B cell (primary cell): Measurements from ENCODE around the gene COG5. TPM values are rescaled to one million over a fixed set of nuclear protein-coding genes. Genes with fewer than 3 reads are reported as not detected.

ENCODE experiments used
- ATAC-seq: fragments of 200-7000 bp; cut with Tn5 transposase; one replicate; pipeline ENCODE4 v1.10.0; 2021; ENCODE audit warnings: low read depth, mild to moderate bottlenecking, moderate number of reproducible peaks, moderate library complexity
- CTCF ChIA-PET: fragments of 350-600 bp; sonication (Branson Sonifier 250); formaldehyde crosslinking; loops from one replicate; lab custom pipeline; 2021; ENCODE audit warnings: antibody characterized with exemption, inconsistent platforms; lab: Charles Lee
- POLR2A ChIA-PET: fragments of 350-600 bp; sonication (Branson Sonifier 250); formaldehyde crosslinking; loops from one replicate; lab custom pipeline; 2021; ENCODE audit warnings: antibody characterized with exemption; lab: Charles Lee
- DNase-seq: peaks from one replicate; pipeline ENCODE4 v3.0.0; 2013
- H2AFZ ChIP-seq: 2 replicates; pipeline ENCODE4 v1.6.1; 2012; ENCODE audit warnings: mild to moderate bottlenecking, low read depth, low read length; ENCODE audit not compliant: insufficient read depth, poor library complexity, severe bottlenecking
- H3K27ac ChIP-seq, 2 donors: 1 replicate in 1 of 2; 2 replicates in 1 of 2; pipeline ENCODE4 v1.5.1; 2012 to 2013; ENCODE audit warnings: low read length in 2 of 2, mild to moderate bottlenecking in 2 of 2, moderate library complexity in 1 of 2
- H3K27me3 ChIP-seq, 4 experiments: fragments of 200-600 bp in 1 of 4; sonication (generic) in 1 of 4; replicated peaks in 1 of 4; 1 replicate in 2 of 4; 2 replicates in 2 of 4; pipeline versions ENCODE4 v1.6.1 to v1.7.0; 2013 to 2016; ENCODE audit warnings: low read length in 3 of 4, mild to moderate bottlenecking in 2 of 4, mixed read lengths in 1 of 4, moderate library complexity in 1 of 4; ENCODE audit not compliant: insufficient read depth in 4 of 4, control insufficient read depth in 3 of 4; ENCODE audit errors: control extremely low read depth in 1 of 4
- H3K36me3 ChIP-seq, 2 experiments: replicated peaks in 1 of 2; 1 replicate in 1 of 2; 2 replicates in 1 of 2; pipeline versions ENCODE4 v1.6.1 to v1.7.1; 2013; ENCODE audit warnings: low read length in 1 of 2; ENCODE audit not compliant: insufficient read depth in 2 of 2, control insufficient read depth in 1 of 2; ENCODE audit errors: control extremely low read depth in 1 of 2, extremely low read depth in 1 of 2
- H3K4me1 ChIP-seq, 2 donors: fragments of 200-600 bp in 1 of 2; sonication (generic) in 1 of 2; 1 replicate in 1 of 2; 2 replicates in 1 of 2; pipeline versions ENCODE4 v1.5.1 to v1.6.1; 2013 to 2017; ENCODE audit warnings: low read length in 2 of 2; ENCODE audit not compliant: control insufficient read depth in 2 of 2, insufficient read depth in 2 of 2
- H3K4me2 ChIP-seq: replicated peaks from 2 replicates; pipeline ENCODE3; 2012; ENCODE audit warnings: mild to moderate bottlenecking, low read depth, low read length; ENCODE audit not compliant: poor library complexity, severe bottlenecking
- H3K4me3 ChIP-seq, 5 experiments: fragments of 200-600 bp in 1 of 5; sonication (generic) in 1 of 5; 1 replicate in 3 of 5; 2 replicates in 2 of 5; pipeline versions ENCODE4 v1.5.1 to v1.7.0; 2011 to 2016; ENCODE audit warnings: low read length in 4 of 5, mild to moderate bottlenecking in 4 of 5, low read depth in 2 of 5, control low read depth in 1 of 5, moderate library complexity in 1 of 5; ENCODE audit not compliant: insufficient read depth in 1 of 5; ENCODE audit errors: control extremely low read depth in 1 of 5, extremely low read depth in 1 of 5
- H3K79me2 ChIP-seq: fragments of 200-600 bp; sonication (generic); one replicate; pipeline ENCODE4 v1.6.0; 2016; ENCODE audit warnings: low read length; ENCODE audit not compliant: control insufficient read depth, insufficient read depth
- H3K9ac ChIP-seq: fragments of 200-600 bp; sonication (generic); 2 replicates; pipeline ENCODE4 v1.6.1; 2017; ENCODE audit warnings: mild to moderate bottlenecking, low read length, moderate library complexity
- H3K9me3 ChIP-seq, 3 donors: one replicate each; pipeline versions ENCODE4 v1.6.1 to v1.7.1; 2013; ENCODE audit warnings: low read length in 2 of 3; ENCODE audit not compliant: control insufficient read depth in 2 of 3, insufficient read depth in 1 of 3; ENCODE audit errors: control extremely low read depth in 1 of 3
- H4K20me1 ChIP-seq: 2 replicates; pipeline ENCODE4 v1.6.0; 2012; ENCODE audit warnings: mild to moderate bottlenecking, low read length; ENCODE audit not compliant: insufficient read depth, control insufficient read depth, poor library complexity, severe bottlenecking
- H3K27ac Mint-ChIP-seq: one replicate; pipeline ENCODE4 v1.8.0; 2021; ENCODE audit warnings: mixed read lengths
- H3K27me3 Mint-ChIP-seq: one replicate; pipeline ENCODE4 v1.8.0; 2021; ENCODE audit warnings: mixed read lengths
- H3K4me1 Mint-ChIP-seq: one replicate; pipeline ENCODE4 v1.8.0; 2021; ENCODE audit warnings: mixed read lengths
- H3K4me3 Mint-ChIP-seq: one replicate; pipeline ENCODE4 v1.8.0; 2021; ENCODE audit warnings: mixed read lengths
- H3K9me3 Mint-ChIP-seq: one replicate; pipeline ENCODE4 v1.8.0; 2022; ENCODE audit warnings: mixed read lengths; ENCODE audit not compliant: insufficient read depth
- EZH2 ChIP-seq: IDR thresholded peaks from 2 replicates; pipeline ENCODE4 v1.6.1; 2012; ENCODE audit warnings: borderline replicate concordance, low read depth, mild to moderate bottlenecking, moderate library complexity, low read length; ENCODE audit not compliant: insufficient read depth, poor library complexity, severe bottlenecking
- WGBS: methylation state at CpG from one replicate; pipeline ENCODE4 v1.1.5; 2013; ENCODE audit warnings: missing lambda C conversion rate; ENCODE audit not compliant: insufficient coverage; 5-methylcytosine and 5-hydroxymethylcytosine counted together
- intact Hi-C: fragments of 100-400 bp; cut with micrococcal nuclease; formaldehyde crosslinking; loops from one replicate; pipeline ENCODE4 v1.10.0; 2022
- polyA plus RNA-seq: library from polyadenylated mRNA; depleted of rRNA; stranded (reverse); fragments of >200 nt; gene quantifications from 2 replicates; pipeline ENCODE4 v1.2.3, GENCODE V29; 2012
- total RNA-seq, 2 donors: library from RNA; stranded (reverse); fragments of 120-200 nt in 1 of 2; gene quantifications; 1 replicate in 1 of 2; 2 replicates in 1 of 2; pipeline versions ENCODE4 v1.2.3 to v1.2.4, GENCODE V29; 2013 to 2022
- TF ChIP-seq, protein P1 (sequence below): fragments of 200-600 bp; IDR thresholded peaks from one replicate; pipeline ENCODE4 v1.8.0; 2022; ENCODE audit warnings: antibody characterized with exemption, mild to moderate bottlenecking

Gene COG5
- total and polyA plus RNA-seq, 2 donors (not counting 1 experiment from before 2014, with no cell fraction given) = 7.0 to 73.0 TPM

GRCh38 chr7:107304063-107304462, 259.7 kb downstream of the COG5 start:
- Mint-ChIP-seq H3K4me3 (no peak overlapping the region), H3K27me3 (no peaks in the 10 kb centered on the region), H3K27ac (no peak overlapping the region), H3K4me1 (no peaks in the 10 kb centered on the region), H3K9me3 (no peaks in the 10 kb centered on the region)
- TF ChIP-seq, protein P1, sequence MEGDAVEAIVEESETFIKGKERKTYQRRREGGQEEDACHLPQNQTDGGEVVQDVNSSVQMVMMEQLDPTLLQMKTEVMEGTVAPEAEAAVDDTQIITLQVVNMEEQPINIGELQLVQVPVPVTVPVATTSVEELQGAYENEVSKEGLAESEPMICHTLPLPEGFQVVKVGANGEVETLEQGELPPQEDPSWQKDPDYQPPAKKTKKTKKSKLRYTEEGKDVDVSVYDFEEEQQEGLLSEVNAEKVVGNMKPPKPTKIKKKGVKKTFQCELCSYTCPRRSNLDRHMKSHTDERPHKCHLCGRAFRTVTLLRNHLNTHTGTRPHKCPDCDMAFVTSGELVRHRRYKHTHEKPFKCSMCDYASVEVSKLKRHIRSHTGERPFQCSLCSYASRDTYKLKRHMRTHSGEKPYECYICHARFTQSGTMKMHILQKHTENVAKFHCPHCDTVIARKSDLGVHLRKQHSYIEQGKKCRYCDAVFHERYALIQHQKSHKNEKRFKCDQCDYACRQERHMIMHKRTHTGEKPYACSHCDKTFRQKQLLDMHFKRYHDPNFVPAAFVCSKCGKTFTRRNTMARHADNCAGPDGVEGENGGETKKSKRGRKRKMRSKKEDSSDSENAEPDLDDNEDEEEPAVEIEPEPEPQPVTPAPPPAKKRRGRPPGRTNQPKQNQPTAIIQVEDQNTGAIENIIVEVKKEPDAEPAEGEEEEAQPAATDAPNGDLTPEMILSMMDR = no peak
- TF ChIP-seq EZH2 = no peak
- WGBS = no CpG with 5 or more reads among the region's 1 CpG
- CTCF ChIA-PET = no interaction called here
- ATAC-seq (no peak), DNase-seq (no peak)
- Histone ChIP-seq H3K27me3 (no peaks in the 10 kb centered on the region), H2AFZ (no peak overlapping the region), H3K9me3 (no peaks in the 10 kb centered on the region), H3K36me3 (peaks cover 0 to 4% of the 10 kb centered on the region in 2 experiments), H3K9ac (no peak overlapping the region), H3K4me1 (no peaks in the 10 kb centered on the region), H3K4me3 (no peak overlapping the region), H3K79me2 (no peaks in the 10 kb centered on the region), H3K4me2 (no peak overlapping the region), H4K20me1 (no peaks in the 10 kb centered on the region), H3K27ac (no peak overlapping the region)
- POLR2A ChIA-PET = interaction anchor here (0.6 kb wide), 1 partner anchor 10 kb away, joined by 9 read pairs; no protein-coding TSS in a partner anchor
- intact Hi-C loops = no loop called here

DNA sequence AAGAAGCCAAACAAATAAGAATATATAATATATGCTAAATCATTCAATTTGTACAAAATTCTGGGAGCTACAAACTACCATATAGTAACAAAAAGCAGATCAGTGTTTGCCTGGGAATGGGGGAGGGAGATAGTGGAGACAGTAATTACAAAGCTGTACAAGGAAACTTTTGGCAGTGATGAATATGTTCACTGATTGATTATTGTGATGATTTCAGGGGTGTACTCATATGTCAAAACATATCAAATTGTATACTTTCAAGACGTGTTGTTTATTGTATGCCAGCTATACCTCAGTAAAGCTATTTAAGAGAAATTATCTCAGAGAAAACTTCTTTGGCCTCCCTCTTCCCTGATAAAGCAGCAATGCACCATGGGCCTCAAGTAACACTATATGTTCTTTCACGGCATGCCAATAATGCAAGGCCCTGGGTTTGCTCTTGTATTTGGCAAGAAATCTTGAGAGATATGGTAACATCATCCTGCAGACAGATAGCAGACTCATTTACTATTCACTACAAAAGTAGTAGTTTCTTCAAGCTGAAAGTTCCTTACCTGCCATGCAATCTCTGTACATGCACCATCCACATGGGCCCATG, 261.4 kb downstream of the COG5 start:
- no peak for DNase-seq
- Histone ChIP-seq H3K9ac (no peak overlapping the region), H3K27ac (no peak overlapping the region), H3K79me2 (no peaks in the 10 kb centered on the region), H3K36me3 (peaks cover 0 to 4% of the 10 kb centered on the region in 2 experiments), H3K4me3 (no peak overlapping the region), H3K4me1 (no peaks in the 10 kb centered on the region), H3K9me3 (no peaks in the 10 kb centered on the region), H3K4me2 (no peak overlapping the region), H2AFZ (no peak overlapping the region), H4K20me1 (no peaks in the 10 kb centered on the region), H3K27me3 (no peaks in the 10 kb centered on the region)
- no CpG with 5 or more reads among the region's 2 CpGs for WGBS
- POLR2A ChIA-PET = no interaction called here
- Mint-ChIP-seq H3K27me3 (no peaks in the 10 kb centered on the region), H3K4me3 (no peak overlapping the region), H3K9me3 (no peaks in the 10 kb centered on the region), H3K27ac (no peak overlapping the region), H3K4me1 (no peaks in the 10 kb centered on the region)
- ATAC-seq = no peak
- intact Hi-C loops = no loop called here
- CTCF ChIA-PET = no interaction called here
- TF ChIP-seq EZH2 = no peak
- TF ChIP-seq, protein P1 = no peak
